Thymus (tissue), 2 donors: ENCODE measurements around the gene NBEAL1. TPM values are rescaled to one million over a fixed set of nuclear protein-coding genes. Genes with fewer than 3 reads are reported as not detected.

Experiments
- polyA plus RNA-seq: library from polyadenylated mRNA; stranded (reverse); fragments of 200-250 nt; gene quantifications from one replicate; pipeline ENCODE4 v1.2.3, GENCODE V29; 2013
- total RNA-seq: library from RNA; stranded (reverse); fragments of 120-200 nt; gene quantifications from one replicate; pipeline ENCODE4 v1.2.4, GENCODE V29; 2013
- donor health status: healthy.

The NBEAL1 gene
- total and polyA plus RNA-seq, 2 donors, result 4.4 to 6.2 TPM

Other genes starting within 250 kb of the NBEAL1 start
- 2.6 TPM for gene ICA1L, start 143.1 kb upstream of the NBEAL1 start, total RNA-seq
- 6.1 TPM for gene ICA1L, start 143.1 kb upstream of the NBEAL1 start, polyA plus RNA-seq
- gene WDR12, start 103.2 kb upstream of the NBEAL1 start, total RNA-seq, result 38.9 TPM
- 19.8 TPM for gene WDR12, start 103.2 kb upstream of the NBEAL1 start, polyA plus RNA-seq
- gene CARF, start 102.6 kb upstream of the NBEAL1 start, total RNA-seq, result 14.1 TPM
- 7.0 TPM for gene CARF, start 102.6 kb upstream of the NBEAL1 start, polyA plus RNA-seq
- 19.5 TPM for gene CYP20A1, start 224.1 kb downstream of the NBEAL1 start, total RNA-seq
- gene CYP20A1, start 224.1 kb downstream of the NBEAL1 start, polyA plus RNA-seq, result 16.0 TPM